ENCODE results near the gene F2RL3.

GRCh38 chr19:16891696-16892382, 3.0 kb downstream of the F2RL3 start:
- TF ChIP-seq CTCF (IDR thresholded peaks at IDR 0.05), result no peak
- TF ChIP-seq POLR2A (IDR thresholded peaks at IDR 0.05), result no peak

Data from stomach (tissue), 4 donors.